Liver (tissue), 9 donors: ENCODE results near the gene ARMH3. TPM values are rescaled to one million over a fixed set of nuclear protein-coding genes. Genes with fewer than 3 reads are reported as not detected.

Experiments
- DNase-seq: peaks from one replicate; pipeline ENCODE4 v3.0.0-alpha.2; 2017; ENCODE audit warnings: low spot score
- H3K27ac ChIP-seq, 2 donors: one replicate each; pipeline ENCODE4 v1.7.0; 2013; ENCODE audit warnings: inconsistent platforms in 2 of 2, low read length in 2 of 2, control low read depth in 1 of 2, low read depth in 1 of 2, mild to moderate bottlenecking in 1 of 2
- H3K27me3 ChIP-seq, 4 donors: one replicate each; pipeline versions ENCODE4 v1.6.1 to v1.7.0; 2013; ENCODE audit warnings: low read length in 3 of 4, inconsistent platforms in 1 of 4, mild to moderate bottlenecking in 1 of 4, moderate library complexity in 1 of 4; ENCODE audit not compliant: control insufficient read depth in 4 of 4, insufficient read depth in 4 of 4
- H3K36me3 ChIP-seq, 4 donors: one replicate each; pipeline versions ENCODE4 v1.6.1 to v1.7.0; 2013; ENCODE audit warnings: low read length in 3 of 4, mild to moderate bottlenecking in 3 of 4, low read depth in 1 of 4, moderate library complexity in 1 of 4; ENCODE audit not compliant: control insufficient read depth in 4 of 4, insufficient read depth in 3 of 4
- H3K4me1 ChIP-seq, 4 donors: one replicate each; pipeline versions ENCODE4 v1.6.1 to v1.7.0; 2013; ENCODE audit warnings: low read length in 3 of 4, mild to moderate bottlenecking in 3 of 4, moderate library complexity in 1 of 4; ENCODE audit not compliant: control insufficient read depth in 4 of 4, insufficient read depth in 4 of 4
- H3K4me3 ChIP-seq, 3 donors: one replicate each; pipeline versions ENCODE4 v1.6.1 to v1.7.0; 2013; ENCODE audit warnings: low read length in 3 of 3, control low read depth in 1 of 3, low read depth in 1 of 3, mild to moderate bottlenecking in 1 of 3
- H3K9ac ChIP-seq, 2 donors: one replicate each; pipeline ENCODE4 v1.7.0; 2013; ENCODE audit warnings: low read length in 2 of 2, mild to moderate bottlenecking in 2 of 2, moderate library complexity in 2 of 2, control low read depth in 1 of 2, low read depth in 1 of 2
- H3K9me3 ChIP-seq, 4 donors: one replicate each; pipeline versions ENCODE4 v1.6.1 to v1.7.0; 2013; ENCODE audit warnings: low read length in 3 of 4; ENCODE audit not compliant: control insufficient read depth in 4 of 4
- ATF3 ChIP-seq: IDR thresholded peaks from 2 replicates; pipeline ENCODE4 v1.6.1; 2016; ENCODE audit warnings: antibody characterized with exemption
- EGR1 ChIP-seq, 2 donors: IDR thresholded peaks; 2 replicates each; pipeline ENCODE4 v1.6.1; 2016 to 2018; ENCODE audit warnings: antibody characterized with exemption in 2 of 2, low read depth in 2 of 2
- FOXA1 ChIP-seq: IDR thresholded peaks from 2 replicates; pipeline ENCODE4 v1.6.1; 2016; ENCODE audit warnings: antibody characterized with exemption
- FOXA2 ChIP-seq: IDR thresholded peaks from 2 replicates; pipeline ENCODE4 v1.6.1; 2016; ENCODE audit warnings: antibody characterized with exemption
- GABPA ChIP-seq, 2 donors: IDR thresholded peaks in 1 of 2; conservative IDR thresholded peaks in 1 of 2; 2 replicates each; pipeline ENCODE4 v1.6.1; 2016; ENCODE audit warnings: antibody characterized with exemption in 2 of 2, mild to moderate bottlenecking in 1 of 2, moderate library complexity in 1 of 2
- HNF4A ChIP-seq, 2 donors: conservative IDR thresholded peaks; 2 replicates each; pipeline ENCODE4 v1.6.1; 2016; ENCODE audit warnings: antibody characterized with exemption in 2 of 2, mild to moderate bottlenecking in 2 of 2
- JUND ChIP-seq, 2 donors: IDR thresholded peaks; 2 replicates each; pipeline ENCODE4 v1.6.1; 2016; ENCODE audit warnings: antibody characterized with exemption in 2 of 2
- MAX ChIP-seq: IDR thresholded peaks from 2 replicates; pipeline ENCODE4 v1.6.1; 2016; ENCODE audit warnings: antibody characterized with exemption
- REST ChIP-seq: IDR thresholded peaks from 2 replicates; pipeline ENCODE4 v1.6.1; 2016; ENCODE audit warnings: antibody characterized with exemption, mild to moderate bottlenecking
- RXRA ChIP-seq, 2 donors: IDR thresholded peaks; 2 replicates each; pipeline ENCODE4 v1.6.1; 2017 to 2018; ENCODE audit warnings: antibody characterized with exemption in 2 of 2, mild to moderate bottlenecking in 1 of 2
- SP1 ChIP-seq: IDR thresholded peaks from 2 replicates; pipeline ENCODE4 v1.6.1; 2018; ENCODE audit warnings: antibody characterized with exemption, mild to moderate bottlenecking
- TAF1 ChIP-seq: conservative IDR thresholded peaks from 2 replicates; pipeline ENCODE4 v1.6.1; 2016; ENCODE audit warnings: antibody characterized with exemption, mild to moderate bottlenecking
- YY1 ChIP-seq: IDR thresholded peaks from 2 replicates; pipeline ENCODE4 v1.6.1; 2016; ENCODE audit warnings: antibody characterized with exemption, mild to moderate bottlenecking
- WGBS: extraction: QIAGEN DNeasy Blood & Tissue Kit; methylation state at CpG from one replicate; pipeline ENCODE4 v1.1.7; 2013; 5-methylcytosine and 5-hydroxymethylcytosine counted together
- polyA plus RNA-seq, 2 donors: library from polyadenylated mRNA; stranded (reverse) in 1 of 2; unstranded in 1 of 2; fragments of 200-250 nt in 1 of 2; fragments of >200 nt in 1 of 2; fragmentation: Nextera tagmentation in 1 of 2; extraction: Ambion mirVana in 1 of 2; gene quantifications; one replicate each; pipeline versions ENCODE4 v1.2.1 to v1.2.3, GENCODE V29; 2013 to 2015
- total RNA-seq, 2 donors: library from RNA; depleted of rRNA; stranded (reverse); fragments of >200 nt; gene quantifications; one replicate each; pipeline ENCODE4 v1.2.3, GENCODE V29; 2014
- TF ChIP-seq, protein P1 (sequence below): fragments of 150-350 bp; IDR thresholded peaks from 2 replicates; pipeline ENCODE4 v1.5.1; 2017; ENCODE audit warnings: improper control_type of control experiment, low read depth, low read length; ENCODE audit not compliant: missing input control
- donor health status: healthy.
- donor health status: healthy.
- donor health status: healthy.
- donor health status: healthy.
- donor health status: healthy.

Gene ARMH3
- total and polyA plus RNA-seq, 4 donors, result 5.3 to 14.9 (median 9.2) TPM

- no peaks in the 10 kb centered on the region for H3K4me1 ChIP-seq
- no peaks in the 10 kb centered on the region for H3K27me3 ChIP-seq
- no peak overlapping the region for H3K4me3 ChIP-seq
- H3K27ac ChIP-seq, result no peak overlapping the region
- H3K36me3 ChIP-seq, result peaks cover 0 to 4% (median 2%) of the 10 kb centered on the region in 4 donors
- no peak for TF ChIP-seq YY1
- TF ChIP-seq, protein P1, sequence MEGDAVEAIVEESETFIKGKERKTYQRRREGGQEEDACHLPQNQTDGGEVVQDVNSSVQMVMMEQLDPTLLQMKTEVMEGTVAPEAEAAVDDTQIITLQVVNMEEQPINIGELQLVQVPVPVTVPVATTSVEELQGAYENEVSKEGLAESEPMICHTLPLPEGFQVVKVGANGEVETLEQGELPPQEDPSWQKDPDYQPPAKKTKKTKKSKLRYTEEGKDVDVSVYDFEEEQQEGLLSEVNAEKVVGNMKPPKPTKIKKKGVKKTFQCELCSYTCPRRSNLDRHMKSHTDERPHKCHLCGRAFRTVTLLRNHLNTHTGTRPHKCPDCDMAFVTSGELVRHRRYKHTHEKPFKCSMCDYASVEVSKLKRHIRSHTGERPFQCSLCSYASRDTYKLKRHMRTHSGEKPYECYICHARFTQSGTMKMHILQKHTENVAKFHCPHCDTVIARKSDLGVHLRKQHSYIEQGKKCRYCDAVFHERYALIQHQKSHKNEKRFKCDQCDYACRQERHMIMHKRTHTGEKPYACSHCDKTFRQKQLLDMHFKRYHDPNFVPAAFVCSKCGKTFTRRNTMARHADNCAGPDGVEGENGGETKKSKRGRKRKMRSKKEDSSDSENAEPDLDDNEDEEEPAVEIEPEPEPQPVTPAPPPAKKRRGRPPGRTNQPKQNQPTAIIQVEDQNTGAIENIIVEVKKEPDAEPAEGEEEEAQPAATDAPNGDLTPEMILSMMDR, result no peak
- no peak for TF ChIP-seq TAF1
- TF ChIP-seq GABPA (IDR thresholded peaks at IDR 0.05 in 1 of 2, conservative IDR thresholded peaks at IDR 0.05 in 1 of 2), result no peak
- TF ChIP-seq REST, result no peak
- no peak for TF ChIP-seq FOXA1
- 86% methylated on average over 2 of the region's 2 CpGs for WGBS
- H3K9me3 ChIP-seq, result no peaks in the 10 kb centered on the region
- no peak for DNase-seq
- H3K9ac ChIP-seq, result no peak overlapping the region
Measured at GRCh38 chr10:101888251-101888949, 167.6 kb downstream of the ARMH3 start.

GRCh38 chr10:101887775-101888174 lies 168.2 kb downstream of the ARMH3 start:
- peaks cover 0 to 4% (median 2%) of the 10 kb centered on the region in 4 donors for H3K36me3 ChIP-seq
- no peak overlapping the region for H3K4me3 ChIP-seq
- no peaks in the 10 kb centered on the region for H3K9me3 ChIP-seq
- H3K27ac ChIP-seq, result no peak overlapping the region
- TF ChIP-seq GABPA (IDR thresholded peaks at IDR 0.05 in 1 of 2, conservative IDR thresholded peaks at IDR 0.05 in 1 of 2), result no peak
- no peaks in the 10 kb centered on the region for H3K4me1 ChIP-seq
- WGBS, result 91% methylated on average over 5 of the region's 5 CpGs
- H3K27me3 ChIP-seq, result no peaks in the 10 kb centered on the region
- no peak for DNase-seq
- no peak overlapping the region for H3K9ac ChIP-seq

DNA sequence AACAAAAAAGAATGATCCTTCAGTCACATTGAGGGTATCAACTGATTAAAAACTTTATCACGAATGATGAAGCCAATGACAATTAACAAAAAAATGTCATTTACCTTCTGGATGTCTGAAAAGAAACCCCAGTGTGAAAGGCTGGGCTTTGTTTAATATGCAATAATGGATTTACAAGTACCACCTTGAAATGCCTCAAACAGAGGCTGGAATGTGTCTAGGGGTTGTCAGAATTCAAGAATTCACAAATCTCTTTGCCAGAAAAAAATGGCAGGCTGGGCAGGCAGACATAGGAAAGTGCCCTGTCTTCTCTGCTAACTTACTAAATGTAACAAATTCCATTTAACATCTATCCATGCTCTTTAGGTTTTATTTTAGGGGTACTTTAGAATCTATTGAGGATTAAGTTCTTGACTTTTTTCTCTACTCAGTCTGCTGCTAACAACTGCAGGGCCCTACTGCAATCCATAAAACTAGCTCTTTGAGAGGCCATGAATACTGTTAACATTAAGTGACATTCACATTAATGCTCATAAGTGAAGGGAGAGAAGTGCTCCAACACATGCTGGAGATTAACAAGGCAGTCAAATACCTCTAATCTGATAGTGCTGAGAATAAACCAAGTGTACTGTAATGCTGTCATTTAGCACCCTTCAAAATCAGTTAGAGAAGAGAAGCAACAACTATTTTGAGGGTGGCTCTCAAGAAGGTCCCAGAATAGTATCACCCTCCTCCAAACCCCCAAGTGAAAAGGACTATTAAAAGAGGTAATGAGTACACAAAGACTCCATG lies 169.3 kb downstream of the ARMH3 start:
- 98% methylated on average over 1 of the region's 1 CpG for WGBS
- Histone ChIP-seq H3K9me3 (no peaks in the 10 kb centered on the region), H3K27me3 (no peaks in the 10 kb centered on the region), H3K36me3 (peaks cover 0 to 4% (median 2%) of the 10 kb centered on the region in 4 donors), H3K27ac (no peak overlapping the region), H3K4me3 (no peak overlapping the region), H3K9ac (no peak overlapping the region), H3K4me1 (no peaks in the 10 kb centered on the region)
- DNase-seq, result no peak
- TF ChIP-seq GABPA (IDR thresholded peaks at IDR 0.05 in 1 of 2, conservative IDR thresholded peaks at IDR 0.05 in 1 of 2) (no peak), RXRA (IDR thresholded peaks at IDR 0.05) (no peak), JUND (IDR thresholded peaks at IDR 0.05) (no peak), FOXA2 (no peak), MAX (no peak), REST (no peak), ATF3 (no peak), TAF1 (no peak), HNF4A (conservative IDR thresholded peaks at IDR 0.05) (no peak), EGR1 (IDR thresholded peaks at IDR 0.05; ENCODE audit: low read depth in 2 of 2) (no peak), YY1 (no peak), SP1 (no peak)
